Cardiac atrium fibroblast (primary cell): ENCODE results near the gene CERS4. TPM values are rescaled to one million over a fixed set of nuclear protein-coding genes. Genes with fewer than 3 reads are reported as not detected.

Experiments used
- total RNA-seq: library from RNA; depleted of rRNA; stranded (reverse); fragments of >200 nt; gene quantifications from 2 replicates; pipeline ENCODE4 v1.2.3, GENCODE V29; 2015

Gene CERS4
- 10.3 and 14.3 TPM in 2 replicates for total RNA-seq

GRCh38 chr19:8208922-8209461 lies at the start of gene CERS4:
Gene CERS4 (plus strand): TSS chr19:8209370. CDS start chr19:8251077, 41,707 bp downstream.

GRCh38 chr19:8307965-8308866 lies 99.0 kb downstream of the CERS4 start, which contains the start of gene CD320:
Gene CD320 (minus strand): TSS chr19:8308358. CDS start chr19:8308290, 68 bp downstream.

Other genes with a start within 250 kb of the CERS4 start
- gene ELAVL1, start 203.7 kb upstream of the CERS4 start, total RNA-seq, result 21.7 and 28.2 TPM in 2 replicates
- not detected in 2 replicates for gene CCL25, start 156.6 kb upstream of the CERS4 start, total RNA-seq
- gene FBN3, start 59.8 kb upstream of the CERS4 start, total RNA-seq, result not detected in 2 replicates
- gene CD320, start 99.0 kb downstream of the CERS4 start, total RNA-seq, result 66.4 and 99.0 TPM in 2 replicates
- 47.5 and 63.2 TPM in 2 replicates for gene NDUFA7, start 112.0 kb downstream of the CERS4 start, total RNA-seq
- 414 and 638 TPM in 2 replicates for gene RPS28, start 112.1 kb downstream of the CERS4 start, total RNA-seq
- 0.81 and 1.1 TPM in 2 replicates for gene KANK3, start 133.9 kb downstream of the CERS4 start, total RNA-seq
- 290 and 481 TPM in 2 replicates for gene ANGPTL4, start 154.8 kb downstream of the CERS4 start, total RNA-seq
- 22.6 and 44.9 TPM in 2 replicates for gene RAB11B, start 181.0 kb downstream of the CERS4 start, total RNA-seq
- 84.1 and 101 TPM in 2 replicates for gene MARCHF2, start 203.9 kb downstream of the CERS4 start, total RNA-seq
- 52.5 and 65.5 TPM in 2 replicates for gene HNRNPM, start 235.6 kb downstream of the CERS4 start, total RNA-seq